GM10266 (cell line): ENCODE measurements around the gene RPL12.

Experiments used
- DNase-seq: peaks from one replicate; pipeline ENCODE4 v3.0.0; 2012; ENCODE audit errors: extremely low spot score
- CTCF ChIP-seq: IDR thresholded peaks from 2 replicates; pipeline ENCODE4 v1.5.1; 2012; ENCODE audit warnings: mild to moderate bottlenecking, low read depth; ENCODE audit not compliant: control insufficient read depth, insufficient read depth; ENCODE audit errors: missing control alignments

Gene RPL12

GRCh38 chr9:127415657-127416056 is 35.5 kb downstream of the RPL12 start:
- no peak for TF ChIP-seq CTCF
- DNase-seq = no peak

- TF ChIP-seq CTCF = no peak
- no peak for DNase-seq
Measured at GRCh38 chr9:127415141-127415540, 36.1 kb downstream of the RPL12 start.

GRCh38 chr9:127411122-127411521 is 40.1 kb downstream of the RPL12 start:
- no peak for DNase-seq
- TF ChIP-seq CTCF = no peak

GRCh38 chr9:127407492-127407843 is 43.7 kb downstream of the RPL12 start:
- no peak for DNase-seq
- no peak for TF ChIP-seq CTCF

- TF ChIP-seq CTCF = no peak
- DNase-seq = no peak
Measured at GRCh38 chr9:127406799-127407491, 44.3 kb downstream of the RPL12 start.

- TF ChIP-seq CTCF = no peak
- no peak for DNase-seq
Measured at GRCh38 chr9:127405344-127406125, 45.7 kb downstream of the RPL12 start.

GRCh38 chr9:127404631-127405030 is 46.6 kb downstream of the RPL12 start:
- no peak for TF ChIP-seq CTCF

More at GRCh38 chr9:127404631-127405030, 46.6 kb downstream of the RPL12 start:
- no peak for DNase-seq
